Caco-2 (cell line): ENCODE data around the gene PKP2. TPM values are rescaled to one million over a fixed set of nuclear protein-coding genes. Genes with fewer than 3 reads are reported as not detected.
A peak's percentile ranks its signal among the peaks of the same experiment; 100 is the strongest.

ENCODE experiments used
- BruUV-seq: library from RNA; stranded (reverse); fragments of 400-500 nt; replicated peaks from 2 replicates; lab custom pipeline; 2021; lab: Mats Ljungman, UMichigan
- CTCF ChIA-PET: fragments of 300-600 bp; sonication (Branson Sonifier 250); formaldehyde crosslinking; loops from one replicate; lab custom pipeline; 2022; ENCODE audit warnings: antibody characterized with exemption; lab: Charles Lee
- POLR2A ChIA-PET: fragments of 300-600 bp; sonication (Branson Sonifier 250); formaldehyde crosslinking; loops from one replicate; lab custom pipeline; 2022; ENCODE audit warnings: antibody characterized with exemption; lab: Charles Lee
- DNase-seq, 2 experiments: peaks; one replicate each; pipeline versions ENCODE4 v3.0.0 to v3.0.0-alpha.2; 2020 to 2022
- H3K27me3 ChIP-seq: replicated peaks from 2 replicates; pipeline ENCODE4 v1.6.0; 2011; ENCODE audit warnings: low read length; ENCODE audit not compliant: control insufficient read depth, insufficient read depth
- H3K36me3 ChIP-seq: 2 replicates; pipeline ENCODE4 v1.5.1; 2011; ENCODE audit warnings: low read length; ENCODE audit not compliant: control insufficient read depth, insufficient read depth
- H3K4me1 ChIP-seq: fragments of 250-450 bp; sonication (Bioruptor Pico); 2 replicates; pipeline ENCODE4 v1.5.1; 2020; ENCODE audit warnings: mild to moderate bottlenecking
- H3K4me3 ChIP-seq: 2 replicates; pipeline ENCODE4 v1.5.1; 2011; ENCODE audit warnings: low read depth, mild to moderate bottlenecking, control low read depth, low read length
- H3K9me3 ChIP-seq: fragments of 250-450 bp; sonication (Bioruptor Pico); 2 replicates; pipeline ENCODE4 v1.5.1; 2020; ENCODE audit warnings: mild to moderate bottlenecking, moderate library complexity
- H3K27ac Mint-ChIP-seq: one replicate; pipeline ENCODE4 v1.8.0; 2022; ENCODE audit warnings: mixed read lengths; ENCODE audit not compliant: unreplicated experiment
- H3K27me3 Mint-ChIP-seq: one replicate; pipeline ENCODE4 v1.8.0; 2022; ENCODE audit warnings: mixed read lengths; ENCODE audit not compliant: insufficient read depth, unreplicated experiment
- H3K36me3 Mint-ChIP-seq: one replicate; pipeline ENCODE4 v1.8.0; 2022; ENCODE audit warnings: mild to moderate bottlenecking, mixed read lengths; ENCODE audit not compliant: insufficient read depth, unreplicated experiment
- H3K4me1 Mint-ChIP-seq: one replicate; pipeline ENCODE4 v1.8.0; 2022; ENCODE audit warnings: low read depth, mixed read lengths; ENCODE audit not compliant: unreplicated experiment
- H3K4me3 Mint-ChIP-seq: one replicate; pipeline ENCODE4 v1.8.0; 2022; ENCODE audit warnings: mild to moderate bottlenecking, moderate library complexity, mixed read lengths; ENCODE audit not compliant: unreplicated experiment
- H3K9me3 Mint-ChIP-seq: one replicate; pipeline ENCODE4 v1.8.0; 2022; ENCODE audit warnings: mixed read lengths; ENCODE audit not compliant: unreplicated experiment
- intact Hi-C: fragments of 100-400 bp; cut with micrococcal nuclease; formaldehyde crosslinking; loops from one replicate; pipeline ENCODE4 v1.10.0; 2022; ENCODE audit not compliant: unreplicated experiment
- total RNA-seq: library from RNA; stranded (reverse); gene quantifications from 2 replicates; pipeline ENCODE4 v1.2.3, GENCODE V29; 2022
- TF ChIP-seq, protein P1 (sequence below), 2 experiments: fragments of 200-600 bp in 1 of 2; IDR thresholded peaks; 1 replicate in 1 of 2; 2 replicates in 1 of 2; pipeline versions ENCODE4 v1.5.1 to v1.8.0; 2011 to 2022; ENCODE audit warnings: antibody characterized with exemption in 1 of 2, control low read depth in 1 of 2, inconsistent platforms in 1 of 2, low read depth in 1 of 2, low read length in 1 of 2, mild to moderate bottlenecking in 1 of 2, moderate library complexity in 1 of 2; ENCODE audit not compliant: insufficient read depth in 1 of 2, severe bottlenecking in 1 of 2, unreplicated experiment in 1 of 2

Gene PKP2
- total RNA-seq, 1 experiment from 2014 or later, result 249 TPM

DNA sequence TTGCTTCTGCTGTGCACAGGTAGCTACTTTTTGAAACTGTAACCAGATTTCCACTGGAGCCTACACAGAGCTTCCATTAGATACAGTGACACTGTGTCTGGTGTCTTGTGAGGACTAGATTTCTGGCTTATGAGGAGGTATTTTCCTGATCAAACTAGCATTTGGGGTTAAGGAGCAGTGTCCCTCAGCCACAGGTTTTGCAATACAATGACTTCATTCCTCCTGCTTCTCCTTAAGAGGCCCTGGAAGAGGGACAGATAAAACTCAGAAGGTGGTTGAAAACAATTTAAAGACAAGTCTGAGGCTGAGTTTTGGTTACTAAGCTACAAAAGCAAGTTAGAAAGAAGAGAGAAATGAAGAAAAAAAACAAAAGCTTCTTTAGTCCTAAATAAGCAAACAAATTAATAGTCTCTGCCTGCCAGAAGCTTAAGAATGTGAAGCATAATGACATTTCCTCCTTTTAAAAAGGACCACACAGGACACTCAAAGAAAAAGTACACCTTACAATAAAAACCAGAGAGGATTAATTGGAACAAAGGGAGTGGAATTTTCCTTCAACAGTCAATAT, 53.0 kb downstream of the PKP2 start:
- Histone ChIP-seq H3K36me3 (peaks cover 2% of the 10 kb centered on the region), H3K9me3 (no peaks in the 10 kb centered on the region), H3K4me3 (no peak overlapping the region), H3K4me1 (peaks cover 18% of the 10 kb centered on the region; the same call in 1 of the 2 replicates), H3K27me3 (no peaks in the 10 kb centered on the region)
- H3K4me1 Mint-ChIP-seq, result peaks cover 13% of the 10 kb centered on the region
- no TSS peak for BruUV-seq
- no peaks in the 10 kb centered on the region for H3K9me3 Mint-ChIP-seq
- ChIA-PET POLR2A (interaction anchor here (0.6 kb wide), 1 partner anchor 15 kb away, joined by 3 read pairs; no protein-coding TSS in a partner anchor), CTCF (interaction anchor here (0.8 kb wide), 1 partner anchor 75 kb away, joined by 3 read pairs; no protein-coding TSS in a partner anchor)
- H3K36me3 Mint-ChIP-seq, result peaks cover 99% of the 10 kb centered on the region
- intact Hi-C loops, result loop anchor here (2.0 to 5.0 kb wide), 2 partner anchors 75 to 86 kb away; partner anchors contain the start of gene YARS2
- TF ChIP-seq, protein P1, sequence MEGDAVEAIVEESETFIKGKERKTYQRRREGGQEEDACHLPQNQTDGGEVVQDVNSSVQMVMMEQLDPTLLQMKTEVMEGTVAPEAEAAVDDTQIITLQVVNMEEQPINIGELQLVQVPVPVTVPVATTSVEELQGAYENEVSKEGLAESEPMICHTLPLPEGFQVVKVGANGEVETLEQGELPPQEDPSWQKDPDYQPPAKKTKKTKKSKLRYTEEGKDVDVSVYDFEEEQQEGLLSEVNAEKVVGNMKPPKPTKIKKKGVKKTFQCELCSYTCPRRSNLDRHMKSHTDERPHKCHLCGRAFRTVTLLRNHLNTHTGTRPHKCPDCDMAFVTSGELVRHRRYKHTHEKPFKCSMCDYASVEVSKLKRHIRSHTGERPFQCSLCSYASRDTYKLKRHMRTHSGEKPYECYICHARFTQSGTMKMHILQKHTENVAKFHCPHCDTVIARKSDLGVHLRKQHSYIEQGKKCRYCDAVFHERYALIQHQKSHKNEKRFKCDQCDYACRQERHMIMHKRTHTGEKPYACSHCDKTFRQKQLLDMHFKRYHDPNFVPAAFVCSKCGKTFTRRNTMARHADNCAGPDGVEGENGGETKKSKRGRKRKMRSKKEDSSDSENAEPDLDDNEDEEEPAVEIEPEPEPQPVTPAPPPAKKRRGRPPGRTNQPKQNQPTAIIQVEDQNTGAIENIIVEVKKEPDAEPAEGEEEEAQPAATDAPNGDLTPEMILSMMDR (IDR thresholded peaks at IDR 0.05; ENCODE audit: insufficient read depth in 1 of 2, low read depth in 1 of 2, low read length in 1 of 2, severe bottlenecking in 1 of 2, unreplicated experiment in 1 of 2), result no peak
- no peak for DNase-seq
- H3K27me3 Mint-ChIP-seq, result no peaks in the 10 kb centered on the region
- H3K27ac Mint-ChIP-seq, result peak overlapping the region; percentile 21
- no peak overlapping the region for H3K4me3 Mint-ChIP-seq

DNA sequence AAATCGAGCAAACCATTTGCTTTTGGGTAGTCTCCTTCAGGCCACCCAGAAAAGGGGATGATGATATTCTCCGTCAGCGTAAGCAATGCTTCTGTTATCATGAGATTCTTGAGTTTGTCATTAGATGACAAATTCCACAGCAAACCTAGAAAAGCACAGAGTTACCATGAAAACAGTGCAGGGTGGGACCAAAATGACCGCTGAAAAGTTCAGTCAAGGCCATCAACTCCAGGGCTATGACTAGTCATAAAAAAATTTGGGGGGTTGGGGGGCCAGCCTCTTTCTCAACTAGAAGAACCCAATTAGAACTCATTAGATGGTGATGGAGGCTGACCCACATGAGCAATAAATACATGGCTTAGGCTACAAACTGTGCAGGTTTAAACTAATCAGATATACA, 55.5 kb downstream of the PKP2 start:
- Mint-ChIP-seq H3K4me1 (peaks cover 23% of the 10 kb centered on the region), H3K9me3 (no peaks in the 10 kb centered on the region), H3K27ac (peak overlapping the region; percentile 16), H3K36me3 (peaks cover 100% of the 10 kb centered on the region), H3K4me3 (no peak overlapping the region), H3K27me3 (no peaks in the 10 kb centered on the region)
- BruUV-seq, result no TSS peak
- intact Hi-C loops, result loop anchor here (5.0 kb wide), 1 partner anchor 84 kb away; the partner anchor contains the start of gene YARS2
- ChIA-PET CTCF (no interaction called here), POLR2A (no interaction called here)
- Histone ChIP-seq H3K9me3 (no peaks in the 10 kb centered on the region), H3K36me3 (peaks cover 5% of the 10 kb centered on the region), H3K4me1 (peaks cover 21% of the 10 kb centered on the region), H3K4me3 (no peak overlapping the region), H3K27me3 (no peaks in the 10 kb centered on the region)
- TF ChIP-seq, protein P1 (IDR thresholded peaks at IDR 0.05; ENCODE audit: insufficient read depth in 1 of 2, low read depth in 1 of 2, low read length in 1 of 2, severe bottlenecking in 1 of 2, unreplicated experiment in 1 of 2), result no peak
- DNase-seq, result no peak

DNA sequence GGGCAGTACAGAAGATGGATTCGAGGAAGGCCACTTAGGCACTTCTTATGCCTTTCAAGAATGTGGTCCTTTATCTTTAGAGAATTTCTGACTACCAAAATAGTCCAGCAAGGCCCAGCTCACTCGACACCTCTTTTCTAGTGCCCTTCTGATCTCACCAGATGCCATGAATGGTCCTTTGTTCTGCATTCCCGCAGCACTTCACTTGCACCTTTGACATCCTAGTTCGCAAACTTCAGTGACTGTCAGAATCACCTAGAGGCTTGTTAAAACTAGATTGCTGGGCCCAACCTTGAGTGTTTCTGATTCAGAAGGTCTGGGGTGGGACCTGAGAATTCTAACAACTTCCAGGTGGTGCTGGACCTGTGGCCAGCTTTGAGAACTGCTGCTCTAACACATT, 56.7 kb downstream of the PKP2 start:
- no TSS peak for BruUV-seq
- Histone ChIP-seq H3K36me3 (peaks cover 5% of the 10 kb centered on the region), H3K27me3 (no peaks in the 10 kb centered on the region), H3K9me3 (no peaks in the 10 kb centered on the region), H3K4me1 (peaks cover 20% of the 10 kb centered on the region), H3K4me3 (no peak overlapping the region)
- no peak overlapping the region for H3K27ac Mint-ChIP-seq
- H3K9me3 Mint-ChIP-seq, result no peaks in the 10 kb centered on the region
- ChIA-PET POLR2A (no interaction called here), CTCF (no interaction called here)
- H3K27me3 Mint-ChIP-seq, result no peaks in the 10 kb centered on the region
- peaks cover 29% of the 10 kb centered on the region for H3K4me1 Mint-ChIP-seq
- TF ChIP-seq, protein P1 (IDR thresholded peaks at IDR 0.05; ENCODE audit: insufficient read depth in 1 of 2, low read depth in 1 of 2, low read length in 1 of 2, severe bottlenecking in 1 of 2, unreplicated experiment in 1 of 2), result no peak
- no peak overlapping the region for H3K4me3 Mint-ChIP-seq
- H3K36me3 Mint-ChIP-seq, result peaks cover 100% of the 10 kb centered on the region
- no peak for DNase-seq
- intact Hi-C loops, result loop anchor here (5.0 kb wide), 1 partner anchor 83 kb away; the partner anchor contains the start of gene YARS2
